NCI-H1694 treated with DMSO at 0.1 percent for 48 hours (cell line): Measurements from ENCODE around the gene STPG3.

ENCODE experiments used
- DNase-seq: peaks from one replicate; lab custom pipeline; 2025; lab: John Stamatoyannopoulos, UW

STPG3 gene

GRCh38 chr9:137279741-137280473 lies 28.8 kb downstream of the STPG3 start:
- no peak for DNase-seq

GRCh38 chr9:137280474-137281344 lies 29.6 kb downstream of the STPG3 start:
- DNase-seq = no peak

GRCh38 chr9:137281345-137282116 lies 30.4 kb downstream of the STPG3 start:
- no peak for DNase-seq

GRCh38 chr9:137286975-137287383 lies 35.9 kb downstream of the STPG3 start:
- peak; percentile 13 for DNase-seq

- DNase-seq = no peak
Observed at GRCh38 chr9:137293094-137293481, 42.0 kb downstream of the STPG3 start.

- no peak for DNase-seq
Observed at GRCh38 chr9:137293482-137294090, 42.5 kb downstream of the STPG3 start.

GRCh38 chr9:137294091-137294680 lies 43.1 kb downstream of the STPG3 start:
- DNase-seq = peak; percentile 16

GRCh38 chr9:137294681-137295237 lies 43.7 kb downstream of the STPG3 start:
- peak; percentile 16 for DNase-seq

- DNase-seq = no peak
Observed at GRCh38 chr9:137295238-137295811, 44.2 kb downstream of the STPG3 start.

- no peak for DNase-seq
Observed at GRCh38 chr9:137295849-137296669, 45.0 kb downstream of the STPG3 start.

- no peak for DNase-seq
Observed at GRCh38 chr9:137296670-137297664, 45.9 kb downstream of the STPG3 start.

- no peak for DNase-seq
Observed at GRCh38 chr9:137297966-137298365, 46.9 kb downstream of the STPG3 start.

- no peak for DNase-seq
Observed at GRCh38 chr9:137298401-137299202, 47.5 kb downstream of the STPG3 start.

GRCh38 chr9:137299203-137299565 lies 48.1 kb downstream of the STPG3 start:
- no peak for DNase-seq

- DNase-seq = no peak
Observed at GRCh38 chr9:137299938-137300337, 48.9 kb downstream of the STPG3 start.

GRCh38 chr9:137300567-137301080 lies 49.5 kb downstream of the STPG3 start:
- DNase-seq = no peak

- DNase-seq = no peak
Observed at GRCh38 chr9:137301081-137301947, 50.2 kb downstream of the STPG3 start.
